ENCODE measurements around the gene NOTO.

DNA sequence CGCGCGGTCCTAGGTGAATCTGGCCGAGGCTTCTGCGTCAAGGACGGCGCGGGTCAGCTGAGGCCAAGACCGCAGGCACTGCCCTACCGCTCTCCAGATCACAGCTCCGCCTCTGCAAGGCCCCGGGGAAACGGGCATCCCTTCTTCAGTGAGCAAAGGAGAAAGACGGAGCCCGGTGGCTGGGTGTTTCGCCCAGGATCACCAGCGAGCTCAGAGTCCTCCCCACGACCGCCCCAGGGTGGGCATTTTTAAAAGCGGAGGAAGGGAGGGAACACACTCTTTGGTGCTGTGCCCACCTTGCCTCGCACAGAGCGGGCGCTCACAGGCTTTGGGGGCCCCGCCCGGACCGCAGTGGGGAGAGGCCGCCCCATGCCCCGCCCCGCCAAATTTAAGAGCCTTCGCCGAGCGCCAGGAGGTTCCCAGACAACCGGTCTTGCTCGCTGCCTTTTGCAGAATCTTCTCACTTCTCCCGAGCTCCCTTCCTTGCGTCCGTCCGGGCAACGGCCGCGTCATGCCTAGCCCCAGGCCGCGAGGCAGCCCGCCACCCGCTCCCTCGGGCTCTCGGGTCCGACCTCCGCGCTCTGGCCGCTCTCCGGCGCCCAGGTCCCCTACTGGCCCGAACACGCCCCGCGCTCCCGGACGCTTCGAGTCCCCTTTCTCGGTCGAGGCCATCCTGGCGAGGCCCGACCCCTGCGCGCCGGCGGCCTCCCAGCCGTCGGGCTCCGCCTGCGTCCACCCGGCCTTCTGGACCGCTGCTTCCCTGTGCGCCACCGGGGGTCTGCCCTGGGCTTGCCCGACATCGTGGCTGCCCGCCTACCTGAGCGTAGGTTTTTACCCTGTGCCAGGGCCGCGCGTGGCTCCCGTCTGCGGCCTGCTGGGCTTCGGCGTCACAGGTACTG lies at the start of gene NOTO:
- TF ChIP-seq POLR2A (IDR thresholded peaks at IDR 0.05) (no peak), EP300 (IDR thresholded peaks at IDR 0.05) (no peak), POLR2AphosphoS5 (IDR thresholded peaks at IDR 0.05) (no peak)
- TF ChIP-seq, protein P1, sequence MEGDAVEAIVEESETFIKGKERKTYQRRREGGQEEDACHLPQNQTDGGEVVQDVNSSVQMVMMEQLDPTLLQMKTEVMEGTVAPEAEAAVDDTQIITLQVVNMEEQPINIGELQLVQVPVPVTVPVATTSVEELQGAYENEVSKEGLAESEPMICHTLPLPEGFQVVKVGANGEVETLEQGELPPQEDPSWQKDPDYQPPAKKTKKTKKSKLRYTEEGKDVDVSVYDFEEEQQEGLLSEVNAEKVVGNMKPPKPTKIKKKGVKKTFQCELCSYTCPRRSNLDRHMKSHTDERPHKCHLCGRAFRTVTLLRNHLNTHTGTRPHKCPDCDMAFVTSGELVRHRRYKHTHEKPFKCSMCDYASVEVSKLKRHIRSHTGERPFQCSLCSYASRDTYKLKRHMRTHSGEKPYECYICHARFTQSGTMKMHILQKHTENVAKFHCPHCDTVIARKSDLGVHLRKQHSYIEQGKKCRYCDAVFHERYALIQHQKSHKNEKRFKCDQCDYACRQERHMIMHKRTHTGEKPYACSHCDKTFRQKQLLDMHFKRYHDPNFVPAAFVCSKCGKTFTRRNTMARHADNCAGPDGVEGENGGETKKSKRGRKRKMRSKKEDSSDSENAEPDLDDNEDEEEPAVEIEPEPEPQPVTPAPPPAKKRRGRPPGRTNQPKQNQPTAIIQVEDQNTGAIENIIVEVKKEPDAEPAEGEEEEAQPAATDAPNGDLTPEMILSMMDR (IDR thresholded peaks at IDR 0.05) = peak in 1 of 6 experiments; percentile 12

Measured in upper lobe of left lung (tissue), 4 donors.